ENCODE results near the gene FMC1.
"Not testable (repeated sequence)": the region's sequence is repeated elsewhere in the genome, so short reads cannot be mapped to it uniquely, and the experiment has no call there.

Gene FMC1

DNA sequence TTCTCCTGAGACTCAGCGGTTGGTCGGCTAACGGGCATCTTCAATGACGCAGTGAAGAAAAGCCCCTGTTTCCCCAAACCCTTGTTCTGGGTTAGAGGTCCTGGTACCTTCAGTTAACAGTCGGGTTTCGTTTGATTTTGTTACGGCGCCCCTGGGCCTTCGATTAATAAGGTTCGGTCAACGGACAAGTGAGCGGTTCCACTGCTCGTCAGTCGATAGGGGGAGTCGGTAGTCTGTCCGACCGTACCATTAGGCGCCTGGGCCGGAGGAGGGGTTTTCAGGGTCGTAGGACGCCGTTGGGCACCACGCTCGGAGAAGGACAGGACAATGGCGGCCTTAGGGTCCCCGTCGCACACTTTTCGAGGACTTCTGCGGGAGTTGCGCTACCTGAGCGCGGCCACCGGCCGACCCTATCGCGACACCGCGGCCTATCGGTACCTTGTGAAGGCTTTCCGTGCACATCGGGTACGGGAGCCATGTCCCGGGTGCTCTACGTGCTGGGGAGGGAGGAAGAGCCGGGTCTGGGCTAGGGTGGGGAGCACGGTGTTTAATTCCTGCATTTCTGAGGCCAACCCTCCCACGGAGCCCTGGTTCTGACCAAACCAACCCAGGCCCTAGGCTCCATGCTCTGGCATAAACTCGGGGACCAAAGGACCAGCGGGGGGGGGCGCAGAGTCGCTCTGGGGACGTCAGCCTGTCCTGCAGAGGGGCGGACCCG is at the start of gene FMC1:
FMC1 (plus strand) TSS at position 280 of the 718 bp plus-strand sequence; CDS start at position 328, 48 bp downstream.
- DNase-seq = peak; percentile 91 to 99 (median 96)
- intact Hi-C loops (cut with DNase I) = loop anchor here (2.0 to 5.0 kb wide), 3 partner anchors 96 to 208 kb away; partner anchors contain the start of gene UBN2

- peak in 21 of 42 donors; percentile 2 to 63 (median 20) for DNase-seq
- intact Hi-C loops (cut with DNase I) = no loop called here
Observed at GRCh38 chr7:139292821-139293220, 48.3 kb upstream of the FMC1 start.

DNA sequence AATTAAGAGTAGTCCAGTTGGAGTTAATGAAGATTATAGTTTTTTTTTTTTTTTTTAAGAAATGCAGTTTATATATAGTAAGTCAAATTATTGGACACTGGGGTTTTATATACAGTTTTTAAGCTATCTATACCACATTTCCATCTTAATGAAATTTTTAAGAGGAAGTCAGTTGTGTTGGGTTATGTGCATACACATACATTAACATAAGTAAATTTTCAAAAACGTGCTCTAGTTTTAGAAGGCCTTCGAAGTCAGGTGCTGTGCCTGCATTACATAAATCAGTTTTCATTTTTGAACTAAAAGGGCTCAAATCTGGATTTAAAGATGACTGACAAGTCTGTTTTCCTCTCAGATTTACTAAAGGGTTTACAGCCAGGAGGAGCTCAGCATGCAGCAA is 47.6 kb upstream of the FMC1 start:
- no peak for DNase-seq
- intact Hi-C loops (cut with DNase I) = no loop called here

DNA sequence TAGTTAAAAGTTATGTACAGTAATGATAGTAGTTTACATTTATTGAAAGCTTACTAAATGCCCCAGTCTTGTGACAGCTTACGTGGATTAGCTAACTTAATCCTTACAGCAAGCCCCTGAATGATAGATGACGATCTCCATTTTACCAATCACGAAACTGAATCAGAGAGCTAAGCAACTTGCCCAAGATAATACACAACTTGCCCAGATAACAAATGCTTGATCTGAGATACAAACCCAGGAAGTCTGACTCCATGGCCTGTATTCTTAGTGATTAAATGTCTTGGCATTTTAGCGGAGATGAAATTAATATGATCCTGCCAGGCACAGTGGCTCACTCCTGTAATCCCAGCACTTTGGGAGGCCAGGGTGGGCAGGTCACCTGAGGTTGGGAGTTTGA is 46.9 kb upstream of the FMC1 start:
- intact Hi-C loops (cut with DNase I) = no loop called here

DNA sequence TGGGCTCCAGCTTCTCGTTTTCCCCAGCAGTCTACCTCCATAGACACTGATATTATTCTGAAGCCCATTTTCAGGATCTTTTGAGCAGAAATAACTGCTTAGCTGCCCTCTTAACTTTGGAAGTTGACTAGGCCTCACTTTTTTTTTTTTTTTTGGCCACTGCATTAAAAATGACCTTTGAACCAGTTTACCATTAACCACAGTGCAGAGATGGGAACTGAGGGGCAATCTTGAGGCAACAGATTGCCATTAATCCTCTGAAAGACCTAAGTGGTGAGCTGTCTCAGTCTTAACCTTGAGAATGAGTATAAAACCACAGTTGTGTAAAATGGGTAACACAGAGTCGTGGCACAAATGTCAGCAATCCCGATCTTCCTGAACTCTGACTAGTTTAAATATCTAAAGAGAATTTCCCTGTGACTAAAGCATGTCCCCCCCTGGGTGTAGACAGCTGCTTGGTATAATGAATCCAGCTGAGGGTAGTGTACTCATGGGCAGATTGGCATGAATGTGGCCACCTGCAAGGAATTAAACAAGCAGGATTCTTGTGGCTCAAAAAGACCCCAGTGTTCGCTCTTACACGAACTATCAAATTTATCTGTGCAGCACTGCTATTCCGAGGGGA is 46.1 kb upstream of the FMC1 start:
- intact Hi-C loops (cut with DNase I) = no loop called here

More for the DNA sequence above, 46.9 kb upstream of the FMC1 start:
- no peak for DNase-seq

GRCh38 chr7:139297795-139298194 is 43.3 kb upstream of the FMC1 start:
- DNase-seq = no peak
- intact Hi-C loops (cut with DNase I) = no loop called here

More for the DNA sequence above, 46.1 kb upstream of the FMC1 start:
- no peak for DNase-seq

GRCh38 chr7:139299296-139299695 is 41.8 kb upstream of the FMC1 start:
- intact Hi-C loops (cut with DNase I) = no loop called here
- no peak for DNase-seq

DNA sequence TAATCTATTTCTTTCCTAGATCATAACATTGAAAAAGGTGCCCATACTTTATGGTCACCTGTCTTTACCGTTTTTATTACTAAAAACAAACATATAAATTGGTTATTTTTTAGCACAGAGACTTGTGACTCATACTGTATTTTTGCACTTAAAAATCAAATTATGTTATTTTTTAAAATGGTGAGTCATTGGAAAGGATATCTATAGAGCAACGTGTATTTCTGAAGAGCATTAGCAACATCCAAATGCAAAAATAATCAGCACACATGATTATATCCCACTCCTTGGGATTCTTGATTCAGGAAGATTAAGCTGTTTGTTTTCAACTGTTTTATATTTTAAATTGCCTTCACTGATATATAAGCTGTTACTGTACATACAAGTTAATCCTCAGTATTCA is 40.7 kb upstream of the FMC1 start:
- intact Hi-C loops (cut with DNase I) = no loop called here

GRCh38 chr7:139304517-139304916 is 36.6 kb upstream of the FMC1 start:
- DNase-seq = no peak
- intact Hi-C loops (cut with DNase I) = no loop called here

More for the DNA sequence above, 40.7 kb upstream of the FMC1 start:
- no peak for DNase-seq

DNA sequence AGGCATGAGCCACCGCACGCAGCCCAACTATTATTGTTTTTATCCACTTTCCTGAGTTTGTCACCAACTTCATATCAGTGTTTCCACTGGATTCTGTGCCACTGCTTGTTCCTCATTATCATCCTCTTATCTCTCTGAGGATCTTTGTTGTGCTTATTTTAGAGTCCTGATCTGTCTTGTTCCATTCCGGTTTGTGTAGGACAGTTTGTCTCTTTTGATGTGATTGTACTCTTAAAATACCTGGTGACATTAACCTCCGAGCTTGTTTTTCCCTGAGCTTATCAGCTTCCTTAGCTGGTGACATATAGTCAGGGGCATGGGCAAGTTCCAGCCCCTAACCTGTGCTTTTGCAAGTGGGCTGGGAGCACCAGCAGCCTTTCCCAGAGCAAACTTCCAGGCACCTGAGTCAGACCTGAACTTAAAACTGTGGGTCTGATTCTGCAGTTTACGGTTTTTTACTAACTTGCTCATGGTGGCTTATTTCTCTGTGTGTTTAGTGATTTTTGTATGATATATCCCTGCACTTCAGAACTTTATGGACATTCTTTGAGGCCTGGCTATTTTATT is 23.1 kb upstream of the FMC1 start:
- DNase-seq = peak in 1 of 42 donors; percentile 20
- intact Hi-C loops (cut with DNase I) = no loop called here

- peak in 1 of 42 donors; percentile 30 for DNase-seq
- intact Hi-C loops (cut with DNase I) = no loop called here
Observed at GRCh38 chr7:139321071-139321745, 19.9 kb upstream of the FMC1 start.

- peak in 1 of 42 donors; percentile 18 for DNase-seq
- intact Hi-C loops (cut with DNase I) = not testable (repeated sequence)
Observed at GRCh38 chr7:139324709-139325108, 16.4 kb upstream of the FMC1 start.

DNA sequence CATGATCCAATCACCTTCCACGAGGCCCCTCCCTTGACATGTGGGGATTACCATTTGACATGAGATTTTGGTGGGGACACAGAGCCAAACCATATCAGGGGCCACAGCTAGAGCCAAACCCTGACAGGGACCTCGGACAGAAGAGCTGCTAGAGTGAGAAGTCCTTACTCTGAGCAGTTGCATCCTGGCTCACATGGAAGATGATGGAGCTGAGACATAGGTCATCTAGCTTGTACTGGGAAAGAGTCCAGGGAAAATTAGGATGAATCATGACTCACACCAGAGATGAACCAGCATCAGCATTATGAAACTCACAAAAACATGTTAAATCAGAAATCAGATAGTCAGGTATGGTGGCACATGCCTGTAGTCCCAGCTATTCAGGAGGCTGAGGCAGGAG is 12.8 kb upstream of the FMC1 start:
- peak in 1 of 42 donors; percentile 26 for DNase-seq
- intact Hi-C loops (cut with DNase I) = no loop called here

DNA sequence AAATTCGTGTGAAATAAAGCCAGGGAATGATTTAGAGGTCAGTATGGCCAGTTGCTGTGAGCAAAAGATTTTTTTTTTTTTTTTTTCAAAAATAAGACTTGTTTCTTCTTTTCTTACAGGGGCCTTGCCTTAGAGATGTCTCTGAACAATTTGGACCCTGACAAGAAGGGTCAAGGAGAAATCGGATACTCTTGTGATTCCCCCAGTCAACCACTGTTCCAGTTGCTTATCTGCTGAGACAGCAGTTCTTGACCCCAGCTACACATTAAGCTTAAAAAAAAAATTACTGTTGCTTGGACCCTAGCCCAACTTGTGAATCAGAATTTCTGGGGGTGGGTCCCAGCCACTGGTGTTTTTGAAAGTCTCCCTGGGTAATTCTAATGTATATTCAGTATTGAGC is 12.0 kb upstream of the FMC1 start:
- DNase-seq = peak in 1 of 42 donors; percentile 12

GRCh38 chr7:139330333-139331030 is 10.7 kb upstream of the FMC1 start:
- intact Hi-C loops (cut with DNase I) = no loop called here
- no peak for DNase-seq

More for the DNA sequence above, 12.0 kb upstream of the FMC1 start:
- intact Hi-C loops (cut with DNase I) = no loop called here

DNA sequence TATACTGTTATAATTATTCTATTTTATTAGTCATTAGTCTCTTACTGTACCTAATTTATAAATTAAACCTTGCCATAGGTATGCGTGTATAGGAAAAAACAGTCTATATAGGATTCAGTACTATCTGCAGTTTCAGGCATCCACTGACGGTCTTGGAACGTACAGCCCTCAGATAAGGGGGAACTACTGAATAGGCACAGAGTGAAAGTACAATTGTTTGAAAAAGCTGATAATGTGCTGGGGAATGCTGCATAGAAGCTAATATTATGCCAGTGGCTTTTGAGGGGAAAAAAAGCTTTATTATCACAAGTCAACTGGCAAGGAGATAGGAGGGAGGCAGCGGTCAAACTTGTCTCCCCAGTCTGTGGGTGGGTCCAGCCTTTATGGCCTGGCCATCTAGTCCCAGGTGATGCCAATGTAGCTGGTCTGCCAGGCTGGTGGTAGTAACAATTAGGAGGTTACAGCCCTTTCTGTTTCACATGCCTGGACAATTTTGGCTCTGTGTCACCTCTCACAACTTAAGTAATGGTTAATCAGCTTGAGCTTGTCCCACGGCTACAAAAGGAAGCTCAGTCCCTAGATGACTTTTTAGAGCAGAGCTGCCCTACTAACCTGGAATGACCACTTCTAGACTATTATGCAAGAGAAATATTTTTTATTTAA is 8.3 kb upstream of the FMC1 start:
- DNase-seq = peak in 1 of 42 donors; percentile 24
- intact Hi-C loops (cut with DNase I) = no loop called here

GRCh38 chr7:139333443-139333842 is 7.7 kb upstream of the FMC1 start:
- peak in 1 of 42 donors; percentile 3 for DNase-seq
- intact Hi-C loops (cut with DNase I) = not testable (repeated sequence)

GRCh38 chr7:139334399-139335150 is 6.6 kb upstream of the FMC1 start:
- intact Hi-C loops (cut with DNase I) = no loop called here
- no peak for DNase-seq
